Measurements from ENCODE around the gene MAP4K5. TPM values are rescaled to one million over a fixed set of nuclear protein-coding genes. Genes with fewer than 3 reads are reported as not detected.

Gene MAP4K5
- total and polyA plus RNA-seq, 2 donors from 2014 or later, result 9.4 to 47.8 TPM

- no peaks in the 10 kb centered on the region for H3K9me3 ChIP-seq (ENCODE audit: control insufficient read depth in 2 of 3, insufficient read depth in 1 of 3, low read length in 3 of 3)
- H3K9ac ChIP-seq (ENCODE audit: low read length in 3 of 3), result no peak overlapping the region
- H3K27me3 ChIP-seq (ENCODE audit: control insufficient read depth, insufficient read depth, low read length), result no peaks in the 10 kb centered on the region
- H3K36me3 ChIP-seq (ENCODE audit: control insufficient read depth in 2 of 3, insufficient read depth in 3 of 3, low read length in 3 of 3), result no peaks in the 10 kb centered on the region
- FAIRE-seq (no peak), DNase-seq (no peak)
- TF ChIP-seq CTCF (IDR thresholded peaks at IDR 0.05; ENCODE audit: borderline replicate concordance, extremely low read depth, insufficient read depth), result no peak
- intact Hi-C loops (cut with DNase I), result no loop called here
- no peak overlapping the region for H3K4me3 ChIP-seq (ENCODE audit: low read length in 3 of 3)
- H3K4me1 ChIP-seq (ENCODE audit: control insufficient read depth in 2 of 3, insufficient read depth in 2 of 3, low read depth in 1 of 3, low read length in 3 of 3), result no peaks in the 10 kb centered on the region
- no peak overlapping the region for H3K27ac ChIP-seq (ENCODE audit: low read depth in 2 of 2, low read length in 2 of 2)
Observed at GRCh38 chr14:50410921-50411320, 121.4 kb downstream of the MAP4K5 start.

- FAIRE-seq (no peak), DNase-seq (no peak)
- Histone ChIP-seq H3K27me3 (ENCODE audit: control insufficient read depth, insufficient read depth, low read length) (no peaks in the 10 kb centered on the region), H3K9me3 (ENCODE audit: control insufficient read depth in 2 of 3, insufficient read depth in 1 of 3, low read length in 3 of 3) (no peaks in the 10 kb centered on the region), H3K36me3 (ENCODE audit: control insufficient read depth in 2 of 3, insufficient read depth in 3 of 3, low read length in 3 of 3) (no peaks in the 10 kb centered on the region), H3K9ac (ENCODE audit: low read length in 3 of 3) (no peak overlapping the region), H3K27ac (ENCODE audit: low read depth in 2 of 2, low read length in 2 of 2) (no peak overlapping the region), H3K4me1 (ENCODE audit: control insufficient read depth in 2 of 3, insufficient read depth in 2 of 3, low read depth in 1 of 3, low read length in 3 of 3) (no peaks in the 10 kb centered on the region), H3K4me3 (ENCODE audit: low read length in 3 of 3) (no peak overlapping the region)
- TF ChIP-seq CTCF (IDR thresholded peaks at IDR 0.05; ENCODE audit: borderline replicate concordance, extremely low read depth, insufficient read depth), result no peak
- intact Hi-C loops (cut with DNase I), result no loop called here
Observed at GRCh38 chr14:50410071-50410470, 122.3 kb downstream of the MAP4K5 start.

- FAIRE-seq (no peak), DNase-seq (no peak)
- Histone ChIP-seq H3K4me1 (ENCODE audit: control insufficient read depth in 2 of 3, insufficient read depth in 2 of 3, low read depth in 1 of 3, low read length in 3 of 3) (no peaks in the 10 kb centered on the region), H3K9ac (ENCODE audit: low read length in 3 of 3) (no peak overlapping the region), H3K4me3 (ENCODE audit: low read length in 3 of 3) (no peak overlapping the region), H3K36me3 (ENCODE audit: control insufficient read depth in 2 of 3, insufficient read depth in 3 of 3, low read length in 3 of 3) (no peaks in the 10 kb centered on the region), H3K9me3 (ENCODE audit: control insufficient read depth in 2 of 3, insufficient read depth in 1 of 3, low read length in 3 of 3) (no peaks in the 10 kb centered on the region), H3K27me3 (ENCODE audit: control insufficient read depth, insufficient read depth, low read length) (no peaks in the 10 kb centered on the region), H3K27ac (ENCODE audit: low read depth in 2 of 2, low read length in 2 of 2) (no peak overlapping the region)
- TF ChIP-seq CTCF (IDR thresholded peaks at IDR 0.05; ENCODE audit: borderline replicate concordance, extremely low read depth, insufficient read depth), result no peak
- intact Hi-C loops (cut with DNase I), result no loop called here
Observed at GRCh38 chr14:50407111-50407812, 125.1 kb downstream of the MAP4K5 start.

Data from kidney (tissue), 14 donors.